NT2/D1 (cell line): ENCODE data around the gene SETD6.

Source experiments
- DNase-seq: peaks from one replicate; pipeline ENCODE4 v3.0.0-alpha.2; 2011; ENCODE audit warnings: low read depth, low spot score
- H3K27me3 ChIP-seq: 2 replicates; pipeline ENCODE4 v1.6.0; 2011; ENCODE audit warnings: mild to moderate bottlenecking; ENCODE audit not compliant: insufficient read length, insufficient read depth
- H3K36me3 ChIP-seq: 2 replicates; pipeline ENCODE4 v1.6.1; 2011; ENCODE audit warnings: mild to moderate bottlenecking, low read length, mixed read lengths; ENCODE audit not compliant: insufficient read depth, insufficient read length
- H3K4me1 ChIP-seq: 2 replicates; pipeline ENCODE4 v1.5.1; 2011; ENCODE audit not compliant: insufficient read depth, insufficient read length
- H3K4me3 ChIP-seq: 2 replicates; pipeline ENCODE4 v1.5.1; 2011; ENCODE audit warnings: low read depth; ENCODE audit not compliant: insufficient read length
- H3K9ac ChIP-seq: 2 replicates; pipeline ENCODE4 v1.6.0; 2011; ENCODE audit warnings: low read depth; ENCODE audit not compliant: insufficient read length
- H3K9me3 ChIP-seq: 2 replicates; pipeline ENCODE4 v1.5.1; 2011; ENCODE audit warnings: mild to moderate bottlenecking, low read length; ENCODE audit not compliant: insufficient read depth
- SUZ12 ChIP-seq: IDR thresholded peaks from 2 replicates; pipeline ENCODE4 v1.6.1; 2011; ENCODE audit not compliant: insufficient read length, insufficient read depth; ENCODE audit errors: extremely low read depth
- YY1 ChIP-seq: IDR thresholded peaks from 2 replicates; pipeline ENCODE4 v1.6.1; 2011; ENCODE audit not compliant: insufficient read length, insufficient read depth
- ZNF274 ChIP-seq: IDR thresholded peaks from 2 replicates; pipeline ENCODE4 v1.6.1; 2011; ENCODE audit warnings: mild to moderate bottlenecking, low read depth, low read length

Gene SETD6

GRCh38 chr16:58499615-58500351, 15.5 kb upstream of the SETD6 start, which contains the start of gene NDRG4:
TSS of gene NDRG4 (plus strand) at chr16:58500143. CDS start at chr16:58500249, 106 bp downstream.
- no peaks in the 10 kb centered on the region for H3K27me3 ChIP-seq
- no peaks in the 10 kb centered on the region for H3K9me3 ChIP-seq
- peaks cover 11% of the 10 kb centered on the region for H3K36me3 ChIP-seq
- no peak for DNase-seq
- TF ChIP-seq SUZ12 = no peak
- no peak for TF ChIP-seq YY1
- TF ChIP-seq ZNF274 = no peak
- peak within 1 kb of the TSS; percentile 57 for H3K4me3 ChIP-seq
- H3K4me1 ChIP-seq = peaks cover 22% of the 10 kb centered on the region
- peak within 1 kb of the TSS; percentile 75 for H3K9ac ChIP-seq

DNA sequence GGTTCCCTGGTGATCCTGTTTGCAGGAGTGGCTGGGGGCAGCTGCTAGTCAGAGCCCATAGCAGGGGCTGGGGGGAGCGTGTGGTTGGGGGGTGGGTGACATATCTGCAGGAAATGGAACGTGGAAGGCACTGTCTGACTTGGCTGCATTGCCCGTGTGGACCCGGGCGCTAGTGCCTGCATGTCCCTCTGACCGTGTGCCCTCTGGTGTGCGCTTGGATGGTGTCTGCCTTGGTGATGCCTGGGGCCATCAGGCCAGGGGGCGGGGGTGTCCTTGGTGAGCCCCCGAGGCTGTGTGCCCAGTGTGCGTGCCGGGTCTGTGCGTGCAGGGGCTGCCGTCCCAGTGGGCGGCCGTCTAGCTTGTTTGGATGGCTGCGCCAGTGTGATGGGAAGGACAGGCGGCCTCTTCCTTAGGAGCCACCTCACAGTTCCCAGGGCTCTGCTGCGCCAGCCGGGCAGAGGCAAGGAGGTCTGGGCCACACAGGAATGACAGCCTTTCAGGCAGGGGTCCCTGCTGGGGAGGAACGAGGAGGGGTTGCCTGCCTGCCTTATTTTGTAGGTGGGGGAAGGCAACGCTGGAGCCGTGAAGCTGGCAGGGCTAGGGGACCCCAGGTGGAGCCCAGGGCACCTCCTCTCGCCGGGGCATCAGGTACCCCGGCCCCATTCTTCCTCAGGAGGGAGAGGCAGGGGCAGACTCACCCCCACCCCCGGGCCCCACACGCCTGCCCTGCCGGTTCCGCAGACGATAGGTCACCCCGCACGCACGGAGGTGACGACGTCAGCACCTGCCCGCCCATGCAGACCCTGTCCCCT, 14.7 kb upstream of the SETD6 start:
- Histone ChIP-seq H3K36me3 (peaks cover 11% of the 10 kb centered on the region), H3K27me3 (no peaks in the 10 kb centered on the region), H3K4me3 (peak overlapping the region; percentile 57), H3K9me3 (no peaks in the 10 kb centered on the region), H3K9ac (peak overlapping the region; percentile 75), H3K4me1 (peaks cover 14% of the 10 kb centered on the region)
- no peak for DNase-seq
- TF ChIP-seq ZNF274 (no peak), SUZ12 (no peak), YY1 (no peak)

GRCh38 chr16:58501242-58502131, 13.8 kb upstream of the SETD6 start:
- Histone ChIP-seq H3K9ac (peak overlapping the region; percentile 75), H3K4me3 (peak overlapping the region; percentile 57)
- TF ChIP-seq YY1 (no peak), ZNF274 (no peak), SUZ12 (no peak)

GRCh38 chr16:58502217-58502921, 12.9 kb upstream of the SETD6 start:
- Histone ChIP-seq H3K4me3 (no peak overlapping the region), H3K9ac (no peak overlapping the region), H3K4me1 (peaks cover 7% of the 10 kb centered on the region), H3K27me3 (no peaks in the 10 kb centered on the region), H3K9me3 (no peaks in the 10 kb centered on the region), H3K36me3 (peaks cover 11% of the 10 kb centered on the region)
- TF ChIP-seq YY1 (no peak), SUZ12 (no peak), ZNF274 (no peak)
- DNase-seq = no peak

More at GRCh38 chr16:58501242-58502131, 13.8 kb upstream of the SETD6 start:
- Histone ChIP-seq H3K27me3 (no peaks in the 10 kb centered on the region), H3K4me1 (peaks cover 9% of the 10 kb centered on the region), H3K36me3 (peaks cover 11% of the 10 kb centered on the region), H3K9me3 (no peaks in the 10 kb centered on the region)
- DNase-seq = no peak

GRCh38 chr16:58503166-58503862, 12.0 kb upstream of the SETD6 start:
- H3K27me3 ChIP-seq = no peaks in the 10 kb centered on the region
- H3K4me3 ChIP-seq = no peak overlapping the region
- TF ChIP-seq YY1 = no peak
- TF ChIP-seq ZNF274 = no peak
- no peak for TF ChIP-seq SUZ12
- H3K9me3 ChIP-seq = no peaks in the 10 kb centered on the region
- H3K4me1 ChIP-seq = peaks cover 7% of the 10 kb centered on the region
- peaks cover 11% of the 10 kb centered on the region for H3K36me3 ChIP-seq
- H3K9ac ChIP-seq = no peak overlapping the region
- no peak for DNase-seq
